ENCODE measurements around the gene CCDC24. TPM values are rescaled to one million over a fixed set of nuclear protein-coding genes. Genes with fewer than 3 reads are reported as not detected.

Gene CCDC24
- total RNA-seq, 1 donor from 2014 or later: 2.7 TPM

GRCh38 chr1:44016890-44017400, 25.5 kb downstream of the CCDC24 start:
- Mint-ChIP-seq H3K4me1 (ENCODE audit: low read depth) (no peaks in the 10 kb centered on the region), H3K9me3 (no peaks in the 10 kb centered on the region), H3K27ac (no peak overlapping the region), H3K27me3 (ENCODE audit: insufficient read depth) (peaks cover 2% of the 10 kb centered on the region), H3K4me3 (no peak overlapping the region), H3K36me3 (ENCODE audit: low read depth) (no peaks in the 10 kb centered on the region)
- DNase-seq (ENCODE audit: low spot score): no peak
- intact Hi-C loops (cut with micrococcal nuclease): no loop called here

GRCh38 chr1:44019466-44019948, 28.1 kb downstream of the CCDC24 start:
- H3K36me3 Mint-ChIP-seq (ENCODE audit: low read depth): peaks cover 2% of the 10 kb centered on the region
- no peaks in the 10 kb centered on the region for H3K4me1 Mint-ChIP-seq (ENCODE audit: low read depth)
- no peaks in the 10 kb centered on the region for H3K9me3 Mint-ChIP-seq
- no peak for DNase-seq (ENCODE audit: low spot score)
- no peak overlapping the region for H3K27ac Mint-ChIP-seq
- intact Hi-C loops (cut with micrococcal nuclease): no loop called here
- H3K27me3 Mint-ChIP-seq (ENCODE audit: insufficient read depth): peaks cover 2% of the 10 kb centered on the region
- no peak overlapping the region for H3K4me3 Mint-ChIP-seq

GRCh38 chr1:44020464-44020863, 29.1 kb downstream of the CCDC24 start:
- peaks cover under 1% of the 10 kb centered on the region for H3K27me3 Mint-ChIP-seq (ENCODE audit: insufficient read depth)
- DNase-seq (ENCODE audit: low spot score): no peak
- H3K36me3 Mint-ChIP-seq (ENCODE audit: low read depth): peaks cover 2% of the 10 kb centered on the region
- no peak overlapping the region for H3K4me3 Mint-ChIP-seq
- no peaks in the 10 kb centered on the region for H3K9me3 Mint-ChIP-seq
- intact Hi-C loops (cut with micrococcal nuclease): no loop called here
- no peaks in the 10 kb centered on the region for H3K4me1 Mint-ChIP-seq (ENCODE audit: low read depth)
- H3K27ac Mint-ChIP-seq: no peak overlapping the region

GRCh38 chr1:44021156-44021555, 29.8 kb downstream of the CCDC24 start:
- DNase-seq (ENCODE audit: low spot score): no peak
- H3K4me1 Mint-ChIP-seq (ENCODE audit: low read depth): no peaks in the 10 kb centered on the region
- H3K4me3 Mint-ChIP-seq: no peak overlapping the region
- H3K9me3 Mint-ChIP-seq: no peaks in the 10 kb centered on the region
- H3K36me3 Mint-ChIP-seq (ENCODE audit: low read depth): peaks cover 2% of the 10 kb centered on the region
- H3K27ac Mint-ChIP-seq: no peak overlapping the region
- intact Hi-C loops (cut with micrococcal nuclease): no loop called here
- no peaks in the 10 kb centered on the region for H3K27me3 Mint-ChIP-seq (ENCODE audit: insufficient read depth)

- Mint-ChIP-seq H3K27ac (no peak overlapping the region), H3K4me3 (no peak overlapping the region), H3K9me3 (no peaks in the 10 kb centered on the region), H3K4me1 (ENCODE audit: low read depth) (no peaks in the 10 kb centered on the region), H3K36me3 (ENCODE audit: low read depth) (peaks cover 2% of the 10 kb centered on the region), H3K27me3 (ENCODE audit: insufficient read depth) (no peaks in the 10 kb centered on the region)
- intact Hi-C loops (cut with micrococcal nuclease): no loop called here
- DNase-seq (ENCODE audit: low spot score): no peak
These were observed 30.4 kb downstream of the CCDC24 start for GRCh38 chr1:44021581-44022321.

GRCh38 chr1:44024031-44024902, 32.9 kb downstream of the CCDC24 start:
- no peak overlapping the region for H3K27ac Mint-ChIP-seq
- intact Hi-C loops (cut with micrococcal nuclease): no loop called here
- no peaks in the 10 kb centered on the region for H3K9me3 Mint-ChIP-seq
- no peak overlapping the region for H3K4me3 Mint-ChIP-seq
- DNase-seq (ENCODE audit: low spot score): no peak
- H3K36me3 Mint-ChIP-seq (ENCODE audit: low read depth): peaks cover 3% of the 10 kb centered on the region
- H3K27me3 Mint-ChIP-seq (ENCODE audit: insufficient read depth): peaks cover 2% of the 10 kb centered on the region
- peaks cover 9% of the 10 kb centered on the region for H3K4me1 Mint-ChIP-seq (ENCODE audit: low read depth)

- no peak overlapping the region for H3K4me3 Mint-ChIP-seq
- DNase-seq (ENCODE audit: low spot score): no peak
- no peak overlapping the region for H3K27ac Mint-ChIP-seq
- H3K4me1 Mint-ChIP-seq (ENCODE audit: low read depth): peaks cover 16% of the 10 kb centered on the region
- peaks cover 3% of the 10 kb centered on the region for H3K36me3 Mint-ChIP-seq (ENCODE audit: low read depth)
- H3K27me3 Mint-ChIP-seq (ENCODE audit: insufficient read depth): peaks cover 2% of the 10 kb centered on the region
- intact Hi-C loops (cut with micrococcal nuclease): no loop called here
- no peaks in the 10 kb centered on the region for H3K9me3 Mint-ChIP-seq
These were observed 33.6 kb downstream of the CCDC24 start for GRCh38 chr1:44024903-44025525.

- peaks cover 16% of the 10 kb centered on the region for H3K4me1 Mint-ChIP-seq (ENCODE audit: low read depth)
- peaks cover 3% of the 10 kb centered on the region for H3K36me3 Mint-ChIP-seq (ENCODE audit: low read depth)
- no peak overlapping the region for H3K4me3 Mint-ChIP-seq
- H3K27me3 Mint-ChIP-seq (ENCODE audit: insufficient read depth): peaks cover 2% of the 10 kb centered on the region
- DNase-seq (ENCODE audit: low spot score): no peak
- no peak overlapping the region for H3K27ac Mint-ChIP-seq
- no peaks in the 10 kb centered on the region for H3K9me3 Mint-ChIP-seq
- intact Hi-C loops (cut with micrococcal nuclease): no loop called here
These were observed 34.4 kb downstream of the CCDC24 start for GRCh38 chr1:44025816-44026215.

- Mint-ChIP-seq H3K9me3 (no peaks in the 10 kb centered on the region), H3K27ac (no peak overlapping the region), H3K27me3 (ENCODE audit: insufficient read depth) (peaks cover 2% of the 10 kb centered on the region), H3K4me3 (no peak overlapping the region), H3K36me3 (ENCODE audit: low read depth) (peaks cover 3% of the 10 kb centered on the region), H3K4me1 (ENCODE audit: low read depth) (peaks cover 21% of the 10 kb centered on the region)
- DNase-seq (ENCODE audit: low spot score): no peak
- intact Hi-C loops (cut with micrococcal nuclease): no loop called here
These were observed 35.9 kb downstream of the CCDC24 start for GRCh38 chr1:44027320-44027719.

- Mint-ChIP-seq H3K4me3 (peak overlapping the region; percentile 90), H3K4me1 (ENCODE audit: low read depth) (peaks cover 30% of the 10 kb centered on the region), H3K27me3 (ENCODE audit: insufficient read depth) (peaks cover 2% of the 10 kb centered on the region), H3K36me3 (ENCODE audit: low read depth) (peaks cover 2% of the 10 kb centered on the region), H3K27ac (peak overlapping the region; percentile 92), H3K9me3 (no peaks in the 10 kb centered on the region)
- intact Hi-C loops (cut with micrococcal nuclease): no loop called here
- no peak for DNase-seq (ENCODE audit: low spot score)
These were observed 38.0 kb downstream of the CCDC24 start for GRCh38 chr1:44029260-44029910.

- intact Hi-C loops (cut with micrococcal nuclease): loop anchor here (1.0 to 5.0 kb wide), 9 partner anchors 39 to 982 kb away; partner anchors contain the start of genes ARMH1, ATP6V0B, CCDC24 and CFAP57
- H3K4me1 Mint-ChIP-seq (ENCODE audit: low read depth): peaks cover 30% of the 10 kb centered on the region
- no peaks in the 10 kb centered on the region for H3K9me3 Mint-ChIP-seq
- peak overlapping the region; percentile 90 for H3K4me3 Mint-ChIP-seq
- peaks cover 2% of the 10 kb centered on the region for H3K36me3 Mint-ChIP-seq (ENCODE audit: low read depth)
- peak overlapping the region; percentile 92 for H3K27ac Mint-ChIP-seq
- peak; percentile 86 for DNase-seq (ENCODE audit: low spot score)
- peaks cover 2% of the 10 kb centered on the region for H3K27me3 Mint-ChIP-seq (ENCODE audit: insufficient read depth)
These were observed 38.7 kb downstream of the CCDC24 start for GRCh38 chr1:44029911-44030604.
